T-helper 1 cell treated with Interleukin-12 subunit alpha and Interleukin-12 subunit beta and Interleukin-4 antibody, amounts not matched to agents 30 ng/mL and 1 ng/mL, for 36 hours (primary cell): ENCODE data around the gene MIDN. TPM values are rescaled to one million over a fixed set of nuclear protein-coding genes. Genes with fewer than 3 reads are reported as not detected.
"Not testable (repeated sequence)": the region's sequence is repeated elsewhere in the genome, so short reads cannot be mapped to it uniquely, and the experiment has no call there.

Experiments
- intact Hi-C: fragments of 100-400 bp; cut with micrococcal nuclease; formaldehyde crosslinking; loops from one replicate; pipeline ENCODE4 v1.15.1; 2024
- total RNA-seq: library from RNA; stranded (reverse); gene quantifications from 2 replicates; pipeline ENCODE4 v1.2.3, GENCODE V29; 2022

MIDN gene
- total RNA-seq, 1 donor from 2014 or later: 107 TPM

GRCh38 chr19:1289686-1290025 is 41.3 kb downstream of the MIDN start:
- intact Hi-C loops: no loop called here

GRCh38 chr19:1290196-1290702 is 41.9 kb downstream of the MIDN start:
- intact Hi-C loops: no loop called here

DNA sequence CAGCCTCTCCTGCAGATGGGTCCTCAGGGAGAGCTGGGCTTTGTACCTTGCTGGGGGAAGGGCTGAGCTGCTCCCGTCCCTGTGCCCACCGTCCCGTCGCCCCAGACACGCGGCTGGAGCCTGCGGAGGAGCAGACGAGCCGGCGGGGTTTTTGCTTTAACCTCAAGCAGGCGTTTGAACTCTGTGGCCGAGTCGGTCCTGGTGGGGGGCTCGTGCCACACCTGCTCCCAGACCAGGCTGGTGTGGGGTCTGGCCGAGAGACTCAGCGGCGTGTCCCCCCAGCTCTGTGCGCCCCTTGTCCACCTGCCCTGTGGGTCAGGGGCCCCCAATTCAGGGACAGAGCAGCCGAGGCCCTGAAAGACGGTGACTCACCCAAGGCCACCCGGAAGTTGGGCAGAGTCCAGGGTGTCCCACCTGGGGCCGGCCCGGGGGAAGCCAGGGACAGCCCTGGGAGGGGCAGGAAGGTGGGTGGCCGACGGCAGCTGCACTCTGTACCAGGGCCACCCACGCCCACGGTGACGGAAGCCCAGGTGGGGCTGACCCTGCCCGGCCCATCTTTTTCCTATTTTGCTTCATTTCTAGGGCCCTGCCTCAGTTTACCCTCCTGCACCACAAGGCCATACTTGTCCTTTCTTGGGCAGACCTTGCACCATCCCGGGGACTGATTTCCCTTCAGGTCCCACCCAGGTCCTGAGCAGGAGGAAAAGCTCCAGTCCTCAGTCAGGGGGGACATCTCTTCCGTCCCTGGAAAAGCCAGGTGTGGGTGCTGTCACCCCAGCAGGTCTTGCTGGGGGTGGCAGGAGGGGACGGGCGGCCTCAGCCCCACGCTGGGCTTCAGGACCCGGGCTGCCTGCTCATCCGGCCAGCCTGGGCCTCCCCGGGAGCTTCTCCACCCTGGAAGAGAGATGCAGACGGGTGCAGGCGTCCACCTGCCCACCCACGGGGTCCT is 42.6 kb downstream of the MIDN start:
- intact Hi-C loops: no loop called here

- intact Hi-C loops: no loop called here
Observed at GRCh38 chr19:1291761-1292418, 43.5 kb downstream of the MIDN start.

GRCh38 chr19:1292419-1293151 is 44.2 kb downstream of the MIDN start:
- intact Hi-C loops: no loop called here

DNA sequence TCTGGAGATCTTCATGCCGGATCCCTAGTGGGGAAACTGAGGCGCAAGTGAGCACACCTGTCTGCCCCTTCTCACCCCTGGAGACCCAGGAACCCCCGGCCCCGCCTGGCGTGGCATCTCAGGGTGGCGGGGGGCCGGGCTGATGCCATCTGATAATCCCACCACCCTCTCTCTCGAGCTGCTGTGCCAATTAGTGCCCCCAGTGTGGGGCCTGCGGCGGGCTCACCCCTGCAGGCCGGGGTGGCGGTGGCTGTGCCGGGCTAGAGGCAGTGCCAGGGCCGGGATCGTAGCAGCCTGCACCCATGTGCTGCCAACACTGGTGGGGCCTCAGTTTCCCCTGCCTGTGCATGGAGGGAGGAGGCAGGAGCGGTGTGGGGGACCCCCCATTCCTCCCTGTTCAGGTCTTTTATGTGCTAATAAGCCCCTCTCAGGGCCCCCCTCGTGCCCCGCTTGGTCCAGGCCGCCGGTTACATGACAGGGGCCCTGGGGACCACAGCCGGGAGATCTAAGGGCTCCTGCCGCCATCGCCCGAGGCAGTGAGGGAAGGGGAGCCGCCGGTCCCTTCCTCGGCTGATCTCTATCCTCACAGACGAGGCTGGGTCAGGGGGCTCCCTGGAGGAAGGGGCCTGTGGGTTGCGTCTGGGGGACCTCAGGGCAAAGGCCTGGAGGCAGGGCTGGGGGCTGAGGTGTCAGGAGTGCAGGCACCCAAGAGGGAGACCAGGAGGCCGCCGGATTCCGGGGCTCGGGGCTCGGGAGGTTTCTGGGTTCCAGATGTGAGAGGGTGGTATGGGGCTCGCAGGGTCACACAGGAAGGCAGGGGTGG is 45.6 kb downstream of the MIDN start:
- intact Hi-C loops: no loop called here

- intact Hi-C loops: no loop called here
Observed at GRCh38 chr19:1294688-1295087, 46.3 kb downstream of the MIDN start.

GRCh38 chr19:1295169-1296012 is 47.0 kb downstream of the MIDN start:
- intact Hi-C loops: no loop called here

DNA sequence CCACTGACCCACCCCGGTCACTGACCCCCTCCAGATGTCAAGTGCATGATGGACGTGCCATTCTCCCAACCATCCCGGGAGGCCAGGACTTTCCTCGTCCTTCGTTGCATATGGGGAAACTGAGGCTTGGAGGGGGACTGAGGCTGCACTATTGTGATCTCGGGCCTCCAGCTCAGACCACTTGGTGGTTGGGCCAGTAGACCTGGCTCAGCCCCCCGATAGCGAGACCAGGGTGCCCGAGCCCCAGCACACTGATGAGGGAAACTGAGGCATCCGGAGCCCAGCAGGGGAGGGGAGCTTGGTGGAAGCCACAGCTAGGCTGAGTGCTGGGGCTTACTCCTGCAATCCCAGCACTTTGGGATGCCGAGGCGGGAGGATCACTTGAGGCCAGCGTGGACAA is 47.7 kb downstream of the MIDN start:
- intact Hi-C loops: no loop called here

- intact Hi-C loops: no loop called here
Observed at GRCh38 chr19:1296575-1297271, 48.3 kb downstream of the MIDN start.

DNA sequence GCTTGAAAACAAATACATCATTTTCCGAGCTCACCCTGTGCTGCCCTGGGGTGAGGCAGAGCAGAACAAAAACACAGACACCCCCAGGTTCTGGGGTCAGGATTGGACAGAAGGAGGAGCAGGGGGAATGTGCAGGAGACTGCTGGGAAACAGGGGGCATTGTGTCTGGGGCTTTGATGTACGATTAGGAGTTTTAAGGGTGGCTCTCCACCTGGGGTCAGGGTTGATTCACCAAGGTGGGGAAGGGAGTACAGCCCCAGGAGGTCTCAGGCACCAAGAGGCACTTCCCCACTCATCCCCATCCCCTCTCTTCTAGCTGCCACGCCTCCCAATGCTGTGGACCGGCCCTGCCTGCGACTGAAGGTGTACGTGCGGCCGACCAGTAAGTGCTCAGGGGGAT is 49.9 kb downstream of the MIDN start:
- intact Hi-C loops: no loop called here

- intact Hi-C loops: no loop called here
Observed at GRCh38 chr19:1299801-1300200, 51.4 kb downstream of the MIDN start.

- intact Hi-C loops: no loop called here
Observed at GRCh38 chr19:1300744-1301490, 52.5 kb downstream of the MIDN start.

- intact Hi-C loops: no loop called here
Observed at GRCh38 chr19:1302533-1303239, 54.3 kb downstream of the MIDN start.

- intact Hi-C loops: no loop called here
Observed at GRCh38 chr19:1304197-1304924, 56.0 kb downstream of the MIDN start.

GRCh38 chr19:1305354-1305753 is 57.0 kb downstream of the MIDN start:
- intact Hi-C loops: not testable (repeated sequence)

- intact Hi-C loops: no loop called here
Observed at GRCh38 chr19:1307320-1307719, 58.9 kb downstream of the MIDN start.
